BLaER1 (cell line): Measurements from ENCODE around the gene ZNF674.
A peak's percentile ranks its signal among the peaks of the same experiment; 100 is the strongest.
"Not testable (repeated sequence)": the region's sequence is repeated elsewhere in the genome, so short reads cannot be mapped to it uniquely, and the experiment has no call there.

ENCODE experiments used
- H3K27ac ChIP-seq: shearing (Covaris generic); formaldehyde crosslinking; 2 replicates; pipeline ENCODE4 v1.8.1; 2022
- H3K27me3 ChIP-seq: shearing (Covaris generic); formaldehyde crosslinking; 2 replicates; pipeline ENCODE4 v1.8.1; 2022
- H3K36me3 ChIP-seq: shearing (Covaris generic); formaldehyde crosslinking; 2 replicates; pipeline ENCODE4 v1.8.1; 2022
- H3K4me1 ChIP-seq: shearing (Covaris generic); formaldehyde crosslinking; 2 replicates; pipeline ENCODE4 v1.8.1; 2022
- H3K4me2 ChIP-seq: shearing (Covaris generic); formaldehyde crosslinking; 2 replicates; pipeline ENCODE4 v1.8.1; 2022
- H3K4me3 ChIP-seq: shearing (Covaris generic); formaldehyde crosslinking; 2 replicates; pipeline ENCODE4 v1.8.1; 2022
- H3K9ac ChIP-seq: shearing (Covaris generic); formaldehyde crosslinking; 2 replicates; pipeline ENCODE4 v1.8.1; 2022
- H3K9me3 ChIP-seq: shearing (Covaris generic); formaldehyde crosslinking; 2 replicates; pipeline ENCODE4 v1.8.1; 2022
- H4K20me1 ChIP-seq: shearing (Covaris generic); formaldehyde crosslinking; 2 replicates; pipeline ENCODE4 v1.8.1; 2022
- Cebpa-rat ChIP-seq: shearing (Covaris generic); IDR thresholded peaks from 2 replicates; pipeline ENCODE4 v1.8.1; 2022

ZNF674 gene

GRCh38 chrX:46500054-46500453, 45.2 kb downstream of the ZNF674 start:
- Histone ChIP-seq H3K4me2 (no peak overlapping the region), H3K36me3 (peaks cover 88% of the 10 kb centered on the region), H3K9ac (no peak overlapping the region), H3K27ac (no peak overlapping the region), H3K27me3 (no peaks in the 10 kb centered on the region), H4K20me1 (no peaks in the 10 kb centered on the region), H3K4me3 (peak overlapping the region; percentile 45), H3K9me3 (peaks cover 98% of the 10 kb centered on the region), H3K4me1 (no peaks in the 10 kb centered on the region)
- no peak for TF ChIP-seq Cebpa-rat

- H3K36me3 ChIP-seq: peaks cover 50% of the 10 kb centered on the region
- no peaks in the 10 kb centered on the region for H4K20me1 ChIP-seq
- no peak for TF ChIP-seq Cebpa-rat
- H3K9ac ChIP-seq: no peak overlapping the region
- H3K4me3 ChIP-seq: no peak overlapping the region
- H3K27me3 ChIP-seq: no peaks in the 10 kb centered on the region
- H3K27ac ChIP-seq: no peak overlapping the region
- H3K9me3 ChIP-seq: peaks cover 91% of the 10 kb centered on the region
- H3K4me2 ChIP-seq: no peak overlapping the region
- H3K4me1 ChIP-seq: no peaks in the 10 kb centered on the region
Measured at GRCh38 chrX:46488712-46489111, 56.5 kb downstream of the ZNF674 start.

GRCh38 chrX:46485897-46486296, 59.3 kb downstream of the ZNF674 start:
- no peak overlapping the region for H3K27ac ChIP-seq
- no peaks in the 10 kb centered on the region for H3K4me1 ChIP-seq
- no peak for TF ChIP-seq Cebpa-rat
- no peaks in the 10 kb centered on the region for H4K20me1 ChIP-seq
- no peaks in the 10 kb centered on the region for H3K27me3 ChIP-seq
- H3K4me2 ChIP-seq: no peak overlapping the region
- no peak overlapping the region for H3K4me3 ChIP-seq
- H3K9ac ChIP-seq: no peak overlapping the region
- H3K36me3 ChIP-seq: peaks cover 44% of the 10 kb centered on the region
- H3K9me3 ChIP-seq: peaks cover 86% of the 10 kb centered on the region

DNA sequence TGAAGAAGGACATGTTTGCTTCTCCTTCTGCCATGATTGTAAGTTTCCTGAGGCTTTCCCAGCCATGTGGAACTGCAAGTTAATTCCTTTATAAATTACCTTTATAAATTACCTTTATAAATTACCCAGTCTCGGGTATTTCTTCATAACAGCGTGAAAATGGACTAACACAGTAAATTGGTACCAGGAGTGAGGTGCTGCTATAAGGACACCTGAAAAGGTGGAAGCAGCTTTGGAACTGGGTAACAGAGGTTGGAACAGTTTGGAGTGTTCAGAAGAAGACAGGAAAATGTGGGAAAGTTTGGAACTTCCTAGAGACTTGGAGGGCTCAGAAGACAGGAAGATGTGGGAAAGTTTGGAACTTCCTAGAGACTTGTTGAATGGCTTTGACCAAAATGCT, 66.6 kb downstream of the ZNF674 start:
- H3K27ac ChIP-seq, H3K9ac ChIP-seq, H3K4me3 ChIP-seq, H3K27me3 ChIP-seq, H3K4me2 ChIP-seq, H4K20me1 ChIP-seq, H3K4me1 ChIP-seq: not testable (repeated sequence)
- H3K9me3 ChIP-seq: peaks cover 68% of the 10 kb centered on the region
- H3K36me3 ChIP-seq: peaks cover 13% of the 10 kb centered on the region

DNA sequence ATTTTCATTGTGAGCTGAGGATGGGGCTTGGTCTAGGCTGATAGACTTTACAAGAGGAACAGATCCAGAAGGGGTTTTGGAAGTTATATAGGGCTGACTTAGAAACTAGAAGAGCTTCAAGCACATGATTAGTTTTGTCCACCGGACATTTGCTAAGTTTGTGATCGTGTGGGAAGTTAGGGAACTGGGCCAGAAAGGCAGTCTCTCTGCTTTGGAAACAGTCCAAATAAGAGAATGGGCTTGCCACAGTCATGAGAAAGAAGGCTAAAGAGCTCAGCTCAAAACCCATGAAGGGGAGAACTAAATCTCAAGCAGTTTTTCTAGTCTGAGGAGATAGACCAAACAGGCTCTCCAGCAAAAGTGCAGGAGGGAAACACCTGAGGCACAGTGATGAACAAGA, 67.8 kb downstream of the ZNF674 start:
- Histone ChIP-seq H3K9me3 (peaks cover 71% of the 10 kb centered on the region), H3K27ac (no peak overlapping the region), H4K20me1 (no peaks in the 10 kb centered on the region), H3K4me1 (peaks cover 7% of the 10 kb centered on the region; the same call in 1 of the 2 replicates), H3K27me3 (no peaks in the 10 kb centered on the region), H3K9ac (no peak overlapping the region), H3K4me3 (no peak overlapping the region), H3K36me3 (peaks cover 22% of the 10 kb centered on the region), H3K4me2 (no peak overlapping the region)
- no peak for TF ChIP-seq Cebpa-rat

- no peak overlapping the region for H3K27ac ChIP-seq
- H3K9me3 ChIP-seq: peaks cover 34% of the 10 kb centered on the region
- H3K9ac ChIP-seq: no peak overlapping the region
- no peak for TF ChIP-seq Cebpa-rat
- H3K27me3 ChIP-seq: no peaks in the 10 kb centered on the region
- H3K4me1 ChIP-seq: peaks cover 45% of the 10 kb centered on the region
- no peaks in the 10 kb centered on the region for H4K20me1 ChIP-seq
- peaks cover 72% of the 10 kb centered on the region for H3K36me3 ChIP-seq
- H3K4me2 ChIP-seq: no peak overlapping the region
- H3K4me3 ChIP-seq: no peak overlapping the region
Measured at GRCh38 chrX:46465203-46465602, 80.0 kb downstream of the ZNF674 start.

DNA sequence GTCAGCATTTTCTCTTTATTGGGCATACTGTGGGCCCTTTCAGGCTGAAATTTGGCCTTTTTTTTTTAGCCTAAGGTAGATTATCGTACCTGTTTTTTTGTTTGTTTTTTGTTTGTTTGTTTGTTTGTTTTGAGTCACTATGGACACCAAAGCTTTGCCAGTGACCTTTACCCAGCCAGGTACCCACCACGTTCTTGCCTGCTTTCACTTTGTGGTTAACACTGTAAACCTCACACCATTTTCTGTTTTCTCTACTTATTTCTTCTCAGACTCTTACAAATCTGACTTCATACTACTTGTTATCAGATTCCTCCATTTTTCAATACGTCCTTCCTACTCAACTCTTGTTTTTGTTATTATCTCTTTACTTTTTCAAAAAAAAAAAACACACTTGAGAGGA, 81.5 kb downstream of the ZNF674 start:
- Histone ChIP-seq H3K4me2 (peak overlapping the region; percentile 78), H3K27ac (no peak overlapping the region; the same call in 1 of the 2 replicates), H3K9me3 (peaks cover 21% of the 10 kb centered on the region), H3K4me3 (no peak overlapping the region), H3K9ac (no peak overlapping the region), H3K4me1 (peaks cover 53% of the 10 kb centered on the region), H3K27me3 (no peaks in the 10 kb centered on the region), H3K36me3 (peaks cover 60% of the 10 kb centered on the region), H4K20me1 (no peaks in the 10 kb centered on the region)
- TF ChIP-seq Cebpa-rat: no peak

- Histone ChIP-seq H3K27me3 (no peaks in the 10 kb centered on the region), H3K9me3 (peaks cover 1% of the 10 kb centered on the region), H3K4me2 (peak overlapping the region; percentile 78), H3K36me3 (peaks cover 45% of the 10 kb centered on the region), H3K27ac (peak overlapping the region; percentile 79), H3K4me3 (peak overlapping the region; percentile 28; the same call in 1 of the 2 replicates), H4K20me1 (no peaks in the 10 kb centered on the region), H3K9ac (peak overlapping the region; percentile 64; the same call in 1 of the 2 replicates), H3K4me1 (peaks cover 53% of the 10 kb centered on the region)
- no peak for TF ChIP-seq Cebpa-rat
Measured at GRCh38 chrX:46461660-46462191, 83.5 kb downstream of the ZNF674 start.

DNA sequence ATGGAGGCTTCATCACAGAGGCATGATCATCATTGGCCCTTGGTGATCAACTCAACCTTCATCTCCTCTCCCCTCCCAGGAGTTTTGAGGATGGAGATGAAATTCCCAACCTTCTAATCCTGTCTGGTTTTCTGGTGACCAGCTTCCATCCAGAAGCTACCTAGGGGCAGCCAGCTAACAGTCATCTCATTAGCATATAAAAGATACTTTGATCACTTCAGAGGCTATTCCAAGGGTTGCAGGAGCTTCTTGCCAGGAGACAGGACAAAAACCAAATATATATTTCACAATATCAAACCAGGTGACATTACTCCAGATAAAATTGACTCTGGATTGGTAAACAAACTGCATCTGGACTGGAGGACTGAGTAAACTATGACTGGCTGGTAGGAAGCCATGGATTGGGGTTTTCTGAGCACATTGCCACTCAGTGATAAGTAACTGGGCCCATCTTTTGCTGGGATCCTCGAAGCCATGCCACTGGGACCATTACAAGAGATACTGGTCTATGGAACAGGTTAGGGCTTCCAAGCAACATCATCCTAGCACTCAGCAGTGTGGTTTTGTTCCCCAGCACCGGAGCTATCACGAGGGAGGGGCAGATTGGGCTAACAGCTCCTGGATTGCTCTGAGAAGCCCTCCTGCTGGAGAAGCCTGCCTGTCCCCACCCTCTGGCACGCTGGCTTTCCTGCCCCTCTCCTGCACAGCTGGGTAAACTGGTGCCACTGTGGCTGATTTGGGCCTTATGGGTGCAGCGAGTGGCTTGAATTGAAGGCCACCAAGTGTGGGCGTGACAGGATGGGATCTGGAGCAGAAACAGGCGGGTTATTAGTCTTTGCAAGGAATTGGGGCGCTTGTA, 84.2 kb downstream of the ZNF674 start:
- Histone ChIP-seq H3K4me1 (peaks cover 53% of the 10 kb centered on the region), H3K4me3 (peak overlapping the region; percentile 28; the same call in 1 of the 2 replicates), H3K9ac (peak overlapping the region; percentile 63; the same call in 1 of the 2 replicates), H3K27ac (peak overlapping the region; percentile 79), H3K36me3 (peaks cover 43% of the 10 kb centered on the region), H3K4me2 (peak overlapping the region; percentile 78)
- H4K20me1 ChIP-seq, H3K27me3 ChIP-seq, H3K9me3 ChIP-seq: not testable (repeated sequence)

GRCh38 chrX:46459603-46460002, 85.6 kb downstream of the ZNF674 start:
- no peak for TF ChIP-seq Cebpa-rat
- Histone ChIP-seq H3K4me1 (peaks cover 51% of the 10 kb centered on the region), H3K36me3 (peaks cover 33% of the 10 kb centered on the region), H3K9ac (no peak overlapping the region), H3K4me2 (no peak overlapping the region; the same call in 1 of the 2 replicates), H3K4me3 (no peak overlapping the region), H3K27me3 (no peaks in the 10 kb centered on the region), H3K27ac (peak overlapping the region; percentile 31; the same call in 1 of the 2 replicates), H4K20me1 (no peaks in the 10 kb centered on the region), H3K9me3 (no peaks in the 10 kb centered on the region)
